ENCODE data around the gene NEGR1.

NEGR1 gene

DNA sequence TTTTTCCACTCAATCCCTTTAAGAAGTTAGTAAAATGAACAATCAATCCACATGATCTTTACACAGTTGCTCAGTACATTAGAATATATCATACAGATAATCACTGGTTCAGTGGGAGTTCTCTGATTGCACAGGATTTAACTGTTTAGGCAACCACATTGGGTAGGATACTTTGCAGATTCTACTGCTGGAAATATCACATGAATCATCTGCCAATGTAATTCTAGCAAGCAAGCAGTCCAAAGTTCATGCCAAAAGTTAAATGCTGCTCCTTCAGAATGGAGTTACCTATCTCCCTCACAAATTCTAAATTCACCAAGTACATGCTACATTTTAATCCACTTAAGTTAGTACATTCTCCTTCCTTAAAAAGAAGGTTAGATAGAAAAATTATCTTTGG is 52.4 kb downstream of the NEGR1 start:
- DNase-seq = no peak

GRCh38 chr1:72227667-72228066 is 54.7 kb downstream of the NEGR1 start:
- no peak for DNase-seq

DNA sequence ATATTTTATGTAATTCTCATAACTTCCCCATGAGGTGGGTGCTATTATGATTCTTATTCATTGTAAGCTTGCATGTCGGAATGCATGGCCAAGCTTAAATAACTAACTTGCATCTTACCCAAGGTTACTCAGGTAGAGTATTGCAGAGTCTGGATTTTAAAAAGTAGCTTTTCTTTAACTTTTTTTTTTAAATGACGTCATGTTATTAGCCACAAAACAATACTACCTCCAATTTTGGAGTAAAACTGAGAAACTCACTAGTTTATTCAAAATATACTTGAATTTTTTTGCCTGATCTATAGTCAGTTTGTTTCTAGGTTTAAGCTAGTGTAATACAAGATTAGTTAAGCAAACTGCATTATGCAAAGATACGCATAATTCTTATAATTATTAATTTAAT is 57.8 kb downstream of the NEGR1 start:
- no peak for DNase-seq

- no peak for DNase-seq
Measured at GRCh38 chr1:72221811-72222210, 60.5 kb downstream of the NEGR1 start.

GRCh38 chr1:72218141-72218739 is 64.1 kb downstream of the NEGR1 start:
- no peak for DNase-seq

DNA sequence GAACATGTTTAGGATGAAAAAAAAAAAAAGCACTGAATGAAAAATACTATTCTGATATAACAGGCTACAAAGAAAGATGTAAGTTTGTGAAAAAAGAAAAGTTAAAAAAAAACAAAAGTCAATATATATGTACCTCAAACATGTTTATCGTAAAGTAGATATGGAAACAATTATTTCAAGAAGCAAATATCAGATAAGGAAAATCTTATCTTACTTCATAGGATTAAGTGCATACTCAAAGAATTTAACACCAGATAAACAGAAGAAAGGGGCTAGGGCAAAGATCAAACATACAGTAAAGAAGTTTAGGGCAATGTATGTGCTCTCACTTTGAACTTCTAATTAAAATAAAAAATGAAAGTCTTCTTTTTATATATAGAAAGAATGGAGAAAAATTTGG is 75.3 kb downstream of the NEGR1 start:
- DNase-seq = no peak

DNA sequence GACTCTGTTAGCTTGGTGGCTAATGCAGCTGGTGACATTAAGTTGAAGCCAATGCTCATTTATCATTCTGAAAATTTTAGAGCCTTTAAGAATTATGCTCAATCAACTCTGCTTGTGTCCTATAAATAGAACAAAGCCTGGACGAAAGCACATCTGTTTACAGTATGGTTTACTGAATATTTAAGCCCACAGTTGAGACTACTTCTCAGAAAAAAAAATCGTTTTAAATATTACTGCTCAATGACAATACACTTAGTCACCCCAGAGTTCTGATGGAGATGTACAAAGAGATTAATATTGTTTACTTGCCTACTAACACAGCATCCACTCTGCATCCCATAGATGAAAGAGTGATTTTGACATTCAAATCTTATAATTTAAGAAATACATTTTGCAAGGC is 79.6 kb downstream of the NEGR1 start:
- DNase-seq = no peak

- no peak for DNase-seq
Measured at GRCh38 chr1:72197786-72198185, 84.6 kb downstream of the NEGR1 start.

DNA sequence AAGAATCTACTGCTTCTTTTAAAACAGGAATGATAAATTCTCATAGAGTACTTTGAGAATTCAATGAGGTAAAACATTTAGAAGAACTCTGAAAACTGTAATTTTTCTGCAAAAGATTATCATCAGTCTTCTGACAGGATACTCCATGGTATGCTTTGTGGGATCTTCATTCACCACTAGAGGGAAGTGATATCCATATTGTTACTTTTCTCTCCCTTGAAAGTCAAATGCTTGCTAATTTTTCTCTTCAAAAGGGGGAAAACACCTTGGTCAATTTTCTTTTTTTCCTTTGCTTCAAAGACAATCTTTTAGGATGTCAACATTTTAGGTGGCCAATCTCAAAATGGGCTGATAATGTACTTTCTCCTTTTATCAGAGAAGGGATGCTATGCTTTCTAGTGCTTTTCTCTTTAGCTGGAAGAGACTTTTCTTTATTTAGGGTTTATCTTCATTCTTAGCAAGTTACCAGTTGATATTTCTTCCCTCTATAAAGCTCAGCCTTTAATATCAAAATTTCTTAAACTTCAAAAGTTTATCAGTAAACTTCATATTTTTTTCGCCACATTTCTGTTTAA is 95.5 kb downstream of the NEGR1 start:
- no peak for DNase-seq

- DNase-seq = no peak
Measured at GRCh38 chr1:72184099-72184701, 98.1 kb downstream of the NEGR1 start.

DNA sequence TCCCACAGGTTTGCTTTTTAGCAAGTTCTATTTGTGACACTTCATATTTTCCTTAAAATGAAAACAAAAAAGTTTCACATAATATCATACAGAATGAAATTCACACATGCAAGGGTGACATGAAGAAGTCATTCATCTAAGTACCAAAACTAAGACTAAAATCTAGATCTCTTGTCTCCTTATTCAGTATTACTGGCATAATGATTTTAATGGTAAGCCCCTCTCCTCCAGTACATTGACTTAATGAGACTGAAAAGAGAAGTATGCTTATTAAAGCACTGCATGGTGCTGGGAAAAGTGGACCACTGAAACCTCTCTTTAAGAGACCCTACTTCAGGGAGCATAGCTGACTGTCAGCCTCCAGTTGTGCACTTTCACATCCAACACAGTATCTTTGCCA is 99.5 kb downstream of the NEGR1 start:
- no peak for DNase-seq

DNA sequence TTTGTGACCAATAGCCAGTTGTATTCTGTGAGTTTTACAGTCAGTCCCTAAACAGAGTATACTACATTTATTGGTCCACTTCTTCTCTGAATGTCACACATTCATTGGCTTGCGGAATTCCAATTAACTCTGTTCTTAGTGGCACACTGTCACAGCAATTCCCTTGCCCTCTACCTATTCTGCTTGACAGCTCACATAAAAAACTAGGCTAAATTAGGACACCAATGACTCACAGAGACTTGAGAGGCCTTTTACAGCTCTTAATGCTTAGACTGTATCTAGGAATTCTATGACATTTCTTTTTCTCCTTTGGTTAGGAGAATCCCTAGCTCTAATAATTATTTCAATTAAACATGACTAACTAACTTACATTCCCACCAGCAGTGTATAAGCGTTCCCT is 104.1 kb downstream of the NEGR1 start:
- no peak for DNase-seq

DNA sequence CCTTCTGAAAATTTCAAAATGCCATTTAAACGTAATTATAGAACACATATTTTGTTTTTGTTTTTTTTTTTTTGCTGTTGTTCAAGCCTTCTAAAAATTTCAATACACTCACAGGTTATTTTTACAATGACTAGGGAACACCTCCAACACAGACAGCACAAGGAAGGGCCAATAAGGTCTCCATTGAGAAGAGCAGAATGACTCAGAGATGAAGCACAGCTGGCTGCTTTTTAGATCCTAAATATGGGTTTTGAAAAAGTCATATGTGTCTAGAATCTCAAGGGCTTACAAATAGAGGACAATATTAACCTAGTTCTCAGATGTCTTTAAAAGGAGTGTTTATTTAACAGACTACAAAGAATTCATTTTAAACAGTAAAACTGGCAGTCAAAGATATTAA is 104.6 kb downstream of the NEGR1 start:
- no peak for DNase-seq

- no peak for DNase-seq
Measured at GRCh38 chr1:72170246-72170645, 112.1 kb downstream of the NEGR1 start.

DNA sequence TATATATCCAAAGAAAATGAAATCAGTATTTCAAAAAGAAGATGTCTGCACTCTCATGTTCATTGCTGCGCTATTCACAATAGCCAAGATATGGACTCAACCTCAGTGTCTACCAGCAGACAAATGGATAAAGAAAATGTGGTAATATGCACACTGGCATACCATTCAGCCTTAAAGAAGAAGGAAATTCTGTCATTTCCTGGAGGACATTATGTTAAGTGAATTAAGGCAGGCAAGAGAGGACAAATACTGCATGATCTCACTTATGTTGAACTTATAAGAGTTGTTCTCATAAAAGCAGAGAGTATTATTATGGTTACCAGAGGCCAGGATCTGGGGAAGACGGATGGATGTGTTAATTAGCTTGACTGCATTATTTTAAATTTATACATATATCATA is 115.9 kb downstream of the NEGR1 start:
- no peak for DNase-seq

GRCh38 chr1:72150508-72150907 is 131.8 kb downstream of the NEGR1 start:
- no peak for DNase-seq

GRCh38 chr1:72141875-72142274 is 140.5 kb downstream of the NEGR1 start:
- DNase-seq = no peak

DNA sequence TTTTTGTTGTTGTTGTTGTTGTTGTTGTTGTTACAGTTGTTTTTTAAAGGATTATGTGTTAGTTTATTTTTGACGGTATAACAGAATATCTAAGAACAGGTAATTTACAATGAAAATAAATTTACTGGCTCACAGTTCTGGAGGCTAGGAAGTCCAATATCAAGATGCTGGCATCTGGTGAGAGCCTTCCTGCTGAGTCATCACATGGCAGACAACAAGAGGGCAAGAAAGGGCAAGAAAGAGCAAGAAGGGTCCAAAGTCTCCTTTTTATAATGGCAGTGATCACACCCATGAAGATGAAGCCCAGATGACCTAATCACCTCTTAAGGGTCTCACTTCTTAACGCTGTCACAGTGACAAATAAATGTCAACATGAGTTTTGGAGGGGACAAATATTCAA is 142.1 kb downstream of the NEGR1 start:
- no peak for DNase-seq

GRCh38 chr1:72137656-72138055 is 144.7 kb downstream of the NEGR1 start:
- no peak for DNase-seq

DNA sequence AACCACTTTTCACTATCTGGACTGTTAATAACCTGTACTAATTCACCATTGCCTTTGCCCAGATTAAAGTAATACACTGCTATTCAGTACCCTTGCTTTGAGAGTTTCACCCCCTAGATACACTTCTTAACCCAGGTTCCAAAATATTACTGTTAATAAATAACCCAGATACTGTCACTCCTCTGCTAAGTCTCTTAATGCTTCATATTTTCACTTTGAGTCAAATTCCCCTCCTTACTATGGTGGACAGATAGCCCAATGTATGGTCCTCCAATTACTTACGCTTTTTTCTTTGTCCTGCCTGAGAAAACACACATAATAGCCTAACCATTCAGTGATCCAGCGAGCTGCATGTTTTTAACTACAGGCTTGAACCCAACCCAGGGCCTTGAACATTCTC is 152.5 kb downstream of the NEGR1 start:
- DNase-seq = no peak

- DNase-seq = no peak
Measured at GRCh38 chr1:72122099-72122880, 160.0 kb downstream of the NEGR1 start.

DNA sequence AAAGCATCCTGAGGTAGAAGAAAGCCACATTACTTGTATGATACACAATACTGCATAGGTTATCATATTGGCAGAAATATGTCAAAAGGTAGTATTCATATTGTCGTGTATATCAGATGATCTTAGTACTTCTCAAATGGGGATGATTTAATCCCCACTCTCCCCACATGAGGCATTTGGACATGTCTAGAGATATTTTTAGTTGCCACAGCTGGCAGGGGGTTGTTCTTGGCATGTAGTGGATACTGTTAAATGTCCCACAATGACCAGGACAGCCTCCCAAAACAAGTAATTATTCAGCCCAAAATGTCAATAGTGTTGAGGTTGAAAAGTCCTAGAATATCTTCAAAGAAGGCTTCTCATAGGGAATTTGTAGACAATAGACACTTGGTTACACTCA is 162.8 kb downstream of the NEGR1 start:
- no peak for DNase-seq

- DNase-seq = no peak
Measured at GRCh38 chr1:72117621-72118020, 164.7 kb downstream of the NEGR1 start.

DNA sequence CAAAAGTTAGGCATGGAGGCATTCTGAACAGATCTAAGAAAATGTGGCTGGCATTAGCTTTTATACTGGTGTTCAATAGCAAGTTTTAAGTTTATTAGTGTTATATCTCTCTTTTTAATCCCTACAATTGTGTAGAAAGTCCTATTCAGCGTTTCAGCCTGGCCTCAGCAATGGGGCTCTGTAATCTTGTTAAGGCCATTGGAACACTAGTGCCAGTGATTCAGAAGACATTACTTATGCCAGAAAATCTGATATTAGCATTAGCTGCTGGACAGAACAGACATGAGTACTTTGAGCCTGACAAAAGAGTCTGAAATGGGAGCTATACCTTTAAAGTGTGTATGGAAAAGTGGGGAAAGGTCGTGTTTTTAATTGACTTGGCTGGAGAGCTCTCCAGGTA is 167.0 kb downstream of the NEGR1 start:
- DNase-seq = no peak

All from right hindlimb (tissue), 1 donor.